ENCODE measurements around the gene LRATD1.

Gene LRATD1

DNA sequence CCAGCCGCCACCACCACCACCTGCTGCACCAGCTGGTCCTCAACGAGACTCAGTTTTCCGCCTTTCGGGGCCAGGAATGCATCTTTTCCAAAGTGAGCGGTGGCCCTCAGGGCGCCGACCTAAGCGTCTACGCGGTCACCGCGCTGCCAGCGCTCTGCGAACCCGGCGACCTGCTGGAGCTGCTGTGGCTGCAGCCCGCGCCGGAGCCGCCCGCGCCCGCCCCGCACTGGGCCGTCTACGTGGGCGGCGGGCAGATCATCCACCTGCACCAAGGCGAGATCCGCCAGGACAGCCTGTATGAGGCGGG lies 1.6 kb downstream of the LRATD1 start:
- TF ChIP-seq, protein P1, sequence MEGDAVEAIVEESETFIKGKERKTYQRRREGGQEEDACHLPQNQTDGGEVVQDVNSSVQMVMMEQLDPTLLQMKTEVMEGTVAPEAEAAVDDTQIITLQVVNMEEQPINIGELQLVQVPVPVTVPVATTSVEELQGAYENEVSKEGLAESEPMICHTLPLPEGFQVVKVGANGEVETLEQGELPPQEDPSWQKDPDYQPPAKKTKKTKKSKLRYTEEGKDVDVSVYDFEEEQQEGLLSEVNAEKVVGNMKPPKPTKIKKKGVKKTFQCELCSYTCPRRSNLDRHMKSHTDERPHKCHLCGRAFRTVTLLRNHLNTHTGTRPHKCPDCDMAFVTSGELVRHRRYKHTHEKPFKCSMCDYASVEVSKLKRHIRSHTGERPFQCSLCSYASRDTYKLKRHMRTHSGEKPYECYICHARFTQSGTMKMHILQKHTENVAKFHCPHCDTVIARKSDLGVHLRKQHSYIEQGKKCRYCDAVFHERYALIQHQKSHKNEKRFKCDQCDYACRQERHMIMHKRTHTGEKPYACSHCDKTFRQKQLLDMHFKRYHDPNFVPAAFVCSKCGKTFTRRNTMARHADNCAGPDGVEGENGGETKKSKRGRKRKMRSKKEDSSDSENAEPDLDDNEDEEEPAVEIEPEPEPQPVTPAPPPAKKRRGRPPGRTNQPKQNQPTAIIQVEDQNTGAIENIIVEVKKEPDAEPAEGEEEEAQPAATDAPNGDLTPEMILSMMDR (IDR thresholded peaks at IDR 0.05): no peak

DNA sequence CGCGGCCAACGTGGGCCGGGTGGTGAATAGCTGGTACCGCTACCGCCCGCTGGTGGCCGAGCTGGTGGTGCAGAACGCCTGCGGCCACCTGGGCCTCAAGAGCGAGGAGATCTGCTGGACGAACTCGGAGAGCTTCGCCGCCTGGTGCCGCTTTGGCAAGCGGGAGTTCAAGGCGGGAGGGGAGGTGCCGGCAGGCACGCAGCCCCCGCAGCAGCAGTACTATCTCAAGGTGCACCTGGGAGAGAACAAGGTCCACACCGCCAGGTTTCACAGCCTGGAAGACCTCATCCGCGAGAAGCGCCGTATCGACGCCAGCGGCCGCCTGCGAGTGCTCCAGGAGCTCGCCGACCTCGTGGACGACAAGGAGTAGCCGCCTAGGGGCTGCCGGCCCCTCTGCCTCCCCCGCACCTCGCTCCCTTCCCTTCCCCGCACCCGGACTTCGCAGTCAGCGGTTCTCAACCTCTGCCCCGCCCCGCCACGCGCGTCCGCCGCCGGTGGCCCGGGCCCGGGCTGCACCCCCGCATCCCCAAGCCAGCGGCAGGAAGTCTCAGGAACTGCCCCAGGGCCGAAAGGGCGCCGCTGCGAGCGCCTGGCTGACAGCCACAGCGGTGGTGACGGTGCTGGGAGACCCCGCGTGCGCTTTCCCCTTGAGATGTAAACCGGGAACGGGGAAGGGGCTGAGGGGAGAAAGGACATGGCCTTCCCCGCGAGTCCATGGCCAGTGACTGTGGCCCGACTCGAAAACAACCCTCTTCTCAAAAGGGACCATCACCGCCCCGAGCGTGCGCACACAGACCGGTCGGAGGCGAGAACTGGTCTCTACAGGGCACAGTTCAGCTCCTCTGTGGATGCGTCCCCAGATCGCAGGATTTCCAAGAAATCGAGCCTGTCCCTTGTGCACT lies 2.2 kb downstream of the LRATD1 start:
- TF ChIP-seq, protein P1 (IDR thresholded peaks at IDR 0.05): peak; percentile 17; the same call in 1 of the 2 replicates

DNA sequence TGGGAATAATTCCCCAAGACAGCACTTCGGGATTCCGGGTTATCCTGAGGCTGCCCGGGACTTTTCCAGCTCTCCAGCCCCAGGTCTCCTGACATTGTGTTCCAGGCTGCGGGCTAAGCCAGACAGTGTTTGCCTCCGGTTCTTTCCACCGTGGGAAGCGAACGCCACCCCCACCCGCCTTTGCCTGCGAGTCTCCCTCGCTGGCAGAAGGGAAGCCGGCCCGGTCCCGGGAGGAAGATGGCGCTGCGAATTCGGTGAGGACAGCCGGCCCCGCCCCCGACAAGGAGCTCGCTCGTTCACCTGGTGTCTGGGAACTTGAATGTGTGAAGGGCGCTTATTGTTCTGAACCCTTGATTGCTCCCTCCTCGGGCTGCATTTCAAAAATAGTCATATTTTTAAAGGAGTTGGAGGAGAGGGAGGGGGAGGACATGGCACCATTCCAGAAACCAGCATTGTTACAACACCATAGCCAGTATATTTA lies 2.9 kb downstream of the LRATD1 start:
- TF ChIP-seq, protein P1 (IDR thresholded peaks at IDR 0.05): no peak; the same call in 1 of the 2 replicates

DNA sequence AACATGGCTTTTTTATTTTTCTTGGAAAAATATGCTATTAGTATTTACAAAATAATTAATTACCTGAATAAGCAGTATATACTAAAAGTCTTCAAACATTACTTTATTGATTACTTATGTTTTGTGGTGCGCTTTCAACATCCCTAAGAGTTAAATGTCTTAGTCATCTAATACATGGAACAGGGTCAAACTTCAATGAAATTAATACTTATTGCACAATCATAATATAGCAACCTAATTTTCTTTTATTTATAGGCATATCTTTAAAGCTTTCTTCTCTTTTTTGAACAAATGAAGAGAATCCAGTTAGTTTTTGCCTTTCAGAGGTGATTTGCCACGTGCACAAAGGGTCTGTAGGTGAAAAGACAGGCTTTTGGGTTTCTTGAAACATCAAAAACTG lies 6.0 kb downstream of the LRATD1 start:
- TF ChIP-seq, protein P1 (IDR thresholded peaks at IDR 0.05): no peak

DNA sequence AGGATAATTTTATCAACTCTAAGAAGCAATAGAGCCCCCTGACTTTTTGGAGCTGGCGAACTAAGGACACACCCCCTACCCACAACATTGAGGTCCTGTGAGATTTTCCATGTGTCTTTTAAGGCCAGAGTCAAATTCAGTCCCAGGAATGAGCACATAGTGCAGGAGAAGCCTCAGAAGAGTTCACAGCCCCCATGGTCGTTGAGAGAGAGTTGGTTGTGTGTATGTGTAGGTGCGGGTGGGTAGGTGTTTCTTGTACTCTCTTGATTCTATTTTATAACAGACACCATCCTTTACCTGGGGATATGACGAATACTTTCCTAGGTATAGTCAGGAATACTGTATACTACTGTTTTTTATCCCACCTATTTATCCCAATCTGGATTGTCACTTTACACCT lies 8.6 kb downstream of the LRATD1 start:
- TF ChIP-seq, protein P1 (IDR thresholded peaks at IDR 0.05): no peak

DNA sequence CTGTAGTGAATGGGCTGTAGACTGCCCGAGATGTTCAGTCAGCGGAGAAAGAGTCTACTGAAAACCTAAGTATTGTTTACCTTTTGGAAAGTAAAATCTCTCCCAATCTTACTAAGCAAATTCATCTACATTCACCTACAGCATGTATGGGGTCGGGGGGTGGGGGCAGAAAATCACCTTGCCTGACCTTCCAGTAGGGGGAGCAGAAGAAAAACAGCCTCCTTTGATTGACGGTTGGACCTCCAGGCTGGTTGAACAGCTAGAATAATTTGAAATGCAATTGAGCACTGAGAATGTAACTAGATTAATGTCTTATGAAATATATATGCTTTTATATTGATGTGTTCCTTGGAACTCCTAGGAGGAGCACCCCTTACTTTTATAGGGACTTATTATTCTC lies 10.0 kb downstream of the LRATD1 start:
- TF ChIP-seq, protein P1 (IDR thresholded peaks at IDR 0.05): peak; percentile 19; the same call in 1 of the 2 replicates

DNA sequence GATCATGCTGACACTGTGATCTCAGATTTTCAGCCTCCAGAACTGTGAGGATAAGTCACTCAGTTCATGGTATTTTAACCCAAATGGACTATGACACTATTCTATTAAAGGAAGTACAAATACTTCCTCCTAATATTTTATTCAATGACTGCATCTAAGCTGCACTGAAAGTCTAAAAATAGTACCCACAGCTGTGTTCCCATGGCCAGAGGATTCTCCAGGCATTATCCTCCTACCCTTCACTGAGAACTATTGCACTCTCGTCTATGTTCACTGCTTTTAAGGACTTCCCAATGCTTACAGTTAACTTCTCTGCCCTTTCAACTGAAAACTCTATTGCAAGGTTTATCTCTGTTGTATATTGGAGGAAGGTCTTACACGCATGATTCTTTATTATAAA lies 15.2 kb downstream of the LRATD1 start:
- TF ChIP-seq, protein P1 (IDR thresholded peaks at IDR 0.05): no peak
